Measurements from ENCODE around the gene FOXB1.

FOXB1 gene

GRCh38 chr15:60009124-60009960 is 5.2 kb downstream of the FOXB1 start:
- no peak for TF ChIP-seq CTCF (IDR thresholded peaks at IDR 0.05; ENCODE audit: insufficient read depth, low read depth, low read length, missing control alignments)
- no peak overlapping the region for H3K4me3 ChIP-seq (ENCODE audit: low read depth, low read length)
- DNase-seq (ENCODE audit: low read depth) = no peak

- TF ChIP-seq CTCF (IDR thresholded peaks at IDR 0.05; ENCODE audit: insufficient read depth, low read depth, low read length, missing control alignments) = no peak
- no peak for DNase-seq (ENCODE audit: low read depth)
- H3K4me3 ChIP-seq (ENCODE audit: low read depth, low read length) = no peak overlapping the region
Observed at GRCh38 chr15:60009980-60010732, 6.0 kb downstream of the FOXB1 start.

GRCh38 chr15:60010858-60011257 is 6.7 kb downstream of the FOXB1 start:
- DNase-seq (ENCODE audit: low read depth) = no peak
- H3K4me3 ChIP-seq (ENCODE audit: low read depth, low read length) = no peak overlapping the region
- no peak for TF ChIP-seq CTCF (IDR thresholded peaks at IDR 0.05; ENCODE audit: insufficient read depth, low read depth, low read length, missing control alignments)

GRCh38 chr15:60012695-60013094 is 8.6 kb downstream of the FOXB1 start:
- TF ChIP-seq CTCF (IDR thresholded peaks at IDR 0.05; ENCODE audit: insufficient read depth, low read depth, low read length, missing control alignments) = no peak
- no peak overlapping the region for H3K4me3 ChIP-seq (ENCODE audit: low read depth, low read length)
- DNase-seq (ENCODE audit: low read depth) = no peak

- no peak overlapping the region for H3K4me3 ChIP-seq (ENCODE audit: low read depth, low read length)
- no peak for DNase-seq (ENCODE audit: low read depth)
- no peak for TF ChIP-seq CTCF (IDR thresholded peaks at IDR 0.05; ENCODE audit: insufficient read depth, low read depth, low read length, missing control alignments)
Observed at GRCh38 chr15:60017538-60018520, 13.7 kb downstream of the FOXB1 start.

- DNase-seq (ENCODE audit: low read depth) = no peak
- TF ChIP-seq CTCF (IDR thresholded peaks at IDR 0.05; ENCODE audit: insufficient read depth, low read depth, low read length, missing control alignments) = no peak
Observed at GRCh38 chr15:60020736-60021135, 16.6 kb downstream of the FOXB1 start.

More at GRCh38 chr15:60020736-60021135, 16.6 kb downstream of the FOXB1 start:
- H3K4me3 ChIP-seq (ENCODE audit: low read depth, low read length) = no peak overlapping the region

Data from GM12865 (cell line).